ENCODE measurements around the gene GRB7. TPM values are rescaled to one million over a fixed set of nuclear protein-coding genes. Genes with fewer than 3 reads are reported as not detected.

GRB7 gene
- total and polyA plus RNA-seq, 2 experiments from 2014 or later, result 1.8 to 6.6 TPM

- Histone ChIP-seq H3K27me3 (no peaks in the 10 kb centered on the region), H3K27ac (no peak overlapping the region), H3K36me3 (peaks cover 92% of the 10 kb centered on the region), H3K4me3 (no peak overlapping the region), H3K9me3 (ENCODE audit: low read depth) (no peaks in the 10 kb centered on the region), H3K4me1 (ENCODE audit: low read depth) (no peaks in the 10 kb centered on the region)
- no peak for DNase-seq (ENCODE audit: low read depth in 1 of 2, low spot score in 1 of 2)
- TF ChIP-seq CTCF (IDR thresholded peaks at IDR 0.05; ENCODE audit: low read depth, low read length), result no peak
Observed at GRCh38 chr17:39711851-39712250, 25.9 kb upstream of the GRB7 start.

- H3K36me3 ChIP-seq, result peaks cover 90% of the 10 kb centered on the region
- H3K27me3 ChIP-seq, result no peaks in the 10 kb centered on the region
- no peak overlapping the region for H3K27ac ChIP-seq
- no peak for TF ChIP-seq CTCF (IDR thresholded peaks at IDR 0.05; ENCODE audit: low read depth, low read length)
- no peak overlapping the region for H3K4me3 ChIP-seq
- H3K4me1 ChIP-seq (ENCODE audit: low read depth), result no peaks in the 10 kb centered on the region
- no peaks in the 10 kb centered on the region for H3K9me3 ChIP-seq (ENCODE audit: low read depth)
- DNase-seq (ENCODE audit: low read depth in 1 of 2, low spot score in 1 of 2), result no peak
Observed at GRCh38 chr17:39714234-39714633, 23.5 kb upstream of the GRB7 start.

- Histone ChIP-seq H3K27ac (no peak overlapping the region), H3K27me3 (no peaks in the 10 kb centered on the region), H3K9me3 (ENCODE audit: low read depth) (no peaks in the 10 kb centered on the region), H3K4me1 (ENCODE audit: low read depth) (no peaks in the 10 kb centered on the region), H3K36me3 (peaks cover 82% of the 10 kb centered on the region), H3K4me3 (no peak overlapping the region)
- no peak for DNase-seq (ENCODE audit: low read depth in 1 of 2, low spot score in 1 of 2)
- TF ChIP-seq CTCF (IDR thresholded peaks at IDR 0.05; ENCODE audit: low read depth, low read length), result no peak
Observed at GRCh38 chr17:39715375-39716072, 22.2 kb upstream of the GRB7 start.

- no peaks in the 10 kb centered on the region for H3K27me3 ChIP-seq
- no peaks in the 10 kb centered on the region for H3K9me3 ChIP-seq (ENCODE audit: low read depth)
- H3K4me3 ChIP-seq, result no peak overlapping the region
- no peak for DNase-seq (ENCODE audit: low read depth in 1 of 2, low spot score in 1 of 2)
- H3K36me3 ChIP-seq, result peaks cover 75% of the 10 kb centered on the region
- no peak for TF ChIP-seq CTCF (IDR thresholded peaks at IDR 0.05; ENCODE audit: low read depth, low read length)
- no peak overlapping the region for H3K27ac ChIP-seq
- H3K4me1 ChIP-seq (ENCODE audit: low read depth), result no peaks in the 10 kb centered on the region
Observed at GRCh38 chr17:39716073-39716818, 21.5 kb upstream of the GRB7 start.

- Histone ChIP-seq H3K9me3 (ENCODE audit: low read depth) (no peaks in the 10 kb centered on the region), H3K27ac (no peak overlapping the region), H3K4me3 (no peak overlapping the region), H3K27me3 (no peaks in the 10 kb centered on the region), H3K36me3 (peaks cover 75% of the 10 kb centered on the region), H3K4me1 (ENCODE audit: low read depth) (no peaks in the 10 kb centered on the region)
- TF ChIP-seq CTCF (IDR thresholded peaks at IDR 0.05; ENCODE audit: low read depth, low read length), result no peak
- DNase-seq (ENCODE audit: low read depth in 1 of 2, low spot score in 1 of 2), result no peak
Observed at GRCh38 chr17:39716879-39717536, 20.7 kb upstream of the GRB7 start.

Measured in cardiac muscle cell (in vitro differentiated cells and primary cell).